PC-3 (cell line): ENCODE results near the gene DRGX. TPM values are rescaled to one million over a fixed set of nuclear protein-coding genes. Genes with fewer than 3 reads are reported as not detected.

Experiments
- ATAC-seq: fragments of 200-7000 bp; cut with Tn5 transposase; 2 replicates; pipeline ENCODE4 v1.9.1; 2020; ENCODE audit warnings: mild to moderate bottlenecking, moderate library complexity
- BruUV-seq: library from RNA; stranded (reverse); fragments of 400-500 nt; replicated peaks from 2 replicates; lab custom pipeline; 2021; lab: Mats Ljungman, UMichigan
- CTCF ChIA-PET: fragments of 300-600 bp; sonication (Branson Sonifier 250); formaldehyde crosslinking; loops from one replicate; lab custom pipeline; 2022; ENCODE audit warnings: antibody characterized with exemption; lab: Charles Lee
- POLR2A ChIA-PET: fragments of 300-600 bp; sonication (Branson Sonifier 250); formaldehyde crosslinking; loops from one replicate; lab custom pipeline; 2022; ENCODE audit warnings: antibody characterized with exemption; ENCODE audit not compliant: unreplicated experiment; lab: Charles Lee
- DNase-seq: peaks from one replicate; pipeline ENCODE4 v3.0.0-alpha.2; 2015
- H2AFZ ChIP-seq: fragments of 300-600 bp; sonication (generic); 2 replicates; pipeline ENCODE4 v1.6.0; 2016; ENCODE audit warnings: antibody characterized with exemption, low read length
- H3F3A ChIP-seq: fragments of 300-600 bp; sonication (generic); one replicate; pipeline ENCODE4 v1.6.0; 2017; ENCODE audit warnings: antibody characterized with exemption, low read length, control low read depth, mild to moderate bottlenecking; ENCODE audit not compliant: unreplicated experiment
- H3K27ac ChIP-seq: fragments of 300-600 bp; sonication (generic); 2 replicates; pipeline ENCODE4 v1.5.1; 2016; ENCODE audit warnings: mild to moderate bottlenecking, low read length
- H3K27me3 ChIP-seq: fragments of 300-600 bp; sonication (generic); 2 replicates; pipeline ENCODE4 v1.6.1; 2016; ENCODE audit warnings: low read length, mixed read lengths
- H3K36me3 ChIP-seq: fragments of 300-600 bp; sonication (generic); 2 replicates; pipeline ENCODE4 v1.6.1; 2016; ENCODE audit warnings: low read depth, mixed run types, low read length, mixed read lengths
- H3K4me1 ChIP-seq: fragments of 300-600 bp; sonication (generic); 2 replicates; pipeline ENCODE4 v1.5.1; 2016; ENCODE audit warnings: low read length; ENCODE audit not compliant: insufficient read depth
- H3K4me2 ChIP-seq: fragments of 300-600 bp; sonication (generic); 2 replicates; pipeline ENCODE4 v1.6.0; 2016; ENCODE audit warnings: low read length
- H3K4me3 ChIP-seq: fragments of 300-600 bp; sonication (generic); 2 replicates; pipeline ENCODE4 v1.5.1; 2016; ENCODE audit warnings: mild to moderate bottlenecking, low read length, mixed read lengths
- H3K79me2 ChIP-seq: fragments of 300-600 bp; sonication (generic); 2 replicates; pipeline ENCODE4 v1.6.1; 2017; ENCODE audit warnings: low read length, mixed read lengths
- H3K9ac ChIP-seq: fragments of 300-600 bp; sonication (generic); 2 replicates; pipeline ENCODE4 v1.6.0; 2016; ENCODE audit warnings: mild to moderate bottlenecking, low read length
- H3K9me2 ChIP-seq: fragments of 300-600 bp; sonication (generic); replicated peaks from 2 replicates; pipeline ENCODE4 v1.6.1; 2016; ENCODE audit warnings: mixed run types, low read length, mixed read lengths
- H3K9me3 ChIP-seq: fragments of 300-600 bp; sonication (generic); 2 replicates; pipeline ENCODE4 v1.6.1; 2016; ENCODE audit warnings: low read length, mixed read lengths
- H4K20me1 ChIP-seq: fragments of 300-600 bp; sonication (generic); 2 replicates; pipeline ENCODE4 v1.6.1; 2016; ENCODE audit warnings: low read length, mixed read lengths
- EZH2 ChIP-seq: fragments of 300-600 bp; sonication (generic); IDR thresholded peaks from one replicate; pipeline ENCODE4 v1.6.1; 2017; ENCODE audit warnings: antibody characterized with exemption, mild to moderate bottlenecking, low read length; ENCODE audit not compliant: unreplicated experiment
- EZH2phosphoT487 ChIP-seq: fragments of 300-600 bp; sonication (generic); IDR thresholded peaks from 2 replicates; pipeline ENCODE4 v1.6.1; 2018; ENCODE audit warnings: mild to moderate bottlenecking, antibody characterized with exemption, low read length, borderline replicate concordance
- intact Hi-C: fragments of 100-400 bp; cut with micrococcal nuclease; formaldehyde crosslinking; loops from 2 replicates; pipeline ENCODE4 v1.9.0; 2023
- total RNA-seq: library from RNA; depleted of rRNA; stranded (reverse); fragments of >200 nt; gene quantifications from 2 replicates; pipeline ENCODE4 v1.2.3, GENCODE V29; 2014
- TF ChIP-seq, protein P1 (sequence below): fragments of 300-600 bp; sonication (generic); conservative IDR thresholded peaks from 2 replicates; pipeline ENCODE4 v1.5.1; 2017; ENCODE audit warnings: antibody characterized with exemption, low read depth, mild to moderate bottlenecking, low read length

DRGX gene
- total RNA-seq, 1 experiment from 2014 or later: 0.33 TPM

DNA sequence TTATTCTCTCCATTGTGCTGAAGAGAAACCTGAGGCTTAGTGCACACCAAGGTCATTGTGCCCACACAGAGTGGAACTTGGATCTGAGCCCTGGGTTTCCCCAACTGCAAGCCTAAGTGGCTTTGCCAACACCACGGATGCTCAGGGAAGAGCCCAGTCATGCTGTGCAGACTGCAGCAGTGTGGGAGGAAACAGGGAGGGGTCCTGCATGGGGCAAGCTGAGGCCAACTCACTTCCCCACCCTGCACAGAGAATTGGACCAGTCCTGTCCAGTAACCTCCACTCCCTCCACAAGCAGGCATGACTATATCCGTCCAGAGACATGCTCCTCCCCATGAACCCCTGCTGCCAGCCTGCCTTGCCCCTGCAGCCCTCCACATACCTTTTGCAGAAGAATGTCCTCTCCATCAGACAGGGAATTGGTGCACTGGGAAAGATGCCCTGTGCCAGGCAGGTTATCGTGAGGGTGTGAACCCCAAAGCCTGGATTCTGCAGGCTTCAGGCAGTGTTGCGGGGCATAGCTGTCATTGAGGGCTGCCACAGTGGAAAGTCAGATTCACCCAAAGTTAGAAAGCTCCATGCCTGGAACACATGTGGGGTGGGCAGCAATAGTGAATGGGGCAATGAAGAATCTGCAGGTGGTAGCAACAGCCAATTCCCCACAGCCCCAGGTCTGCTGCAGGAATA, 44.9 kb downstream of the DRGX start:
- ATAC-seq: peak; percentile 9; the same call in 1 of the 2 replicates
- TF ChIP-seq, protein P1, sequence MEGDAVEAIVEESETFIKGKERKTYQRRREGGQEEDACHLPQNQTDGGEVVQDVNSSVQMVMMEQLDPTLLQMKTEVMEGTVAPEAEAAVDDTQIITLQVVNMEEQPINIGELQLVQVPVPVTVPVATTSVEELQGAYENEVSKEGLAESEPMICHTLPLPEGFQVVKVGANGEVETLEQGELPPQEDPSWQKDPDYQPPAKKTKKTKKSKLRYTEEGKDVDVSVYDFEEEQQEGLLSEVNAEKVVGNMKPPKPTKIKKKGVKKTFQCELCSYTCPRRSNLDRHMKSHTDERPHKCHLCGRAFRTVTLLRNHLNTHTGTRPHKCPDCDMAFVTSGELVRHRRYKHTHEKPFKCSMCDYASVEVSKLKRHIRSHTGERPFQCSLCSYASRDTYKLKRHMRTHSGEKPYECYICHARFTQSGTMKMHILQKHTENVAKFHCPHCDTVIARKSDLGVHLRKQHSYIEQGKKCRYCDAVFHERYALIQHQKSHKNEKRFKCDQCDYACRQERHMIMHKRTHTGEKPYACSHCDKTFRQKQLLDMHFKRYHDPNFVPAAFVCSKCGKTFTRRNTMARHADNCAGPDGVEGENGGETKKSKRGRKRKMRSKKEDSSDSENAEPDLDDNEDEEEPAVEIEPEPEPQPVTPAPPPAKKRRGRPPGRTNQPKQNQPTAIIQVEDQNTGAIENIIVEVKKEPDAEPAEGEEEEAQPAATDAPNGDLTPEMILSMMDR: no peak
- TF ChIP-seq EZH2phosphoT487: no peak
- TF ChIP-seq EZH2: no peak
- no peak for DNase-seq

DNA sequence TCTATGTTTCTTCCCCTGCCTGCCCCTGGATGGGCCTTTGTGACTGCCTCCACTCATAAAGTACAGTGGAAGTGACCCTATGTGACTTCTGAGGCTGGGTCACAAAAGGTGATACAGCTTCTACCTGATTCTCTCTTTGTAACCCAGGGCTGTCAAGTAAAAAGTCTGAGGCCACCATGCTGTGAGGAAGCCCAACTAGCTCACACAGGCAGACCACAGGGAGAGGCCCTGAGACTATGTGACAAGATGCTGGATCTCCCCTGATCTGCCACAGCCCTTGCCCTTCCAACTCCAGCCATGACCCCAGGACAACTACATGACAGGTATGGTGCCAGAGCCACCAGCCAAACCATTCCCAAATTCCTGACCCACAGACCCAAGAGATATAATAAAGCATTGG, 45.8 kb downstream of the DRGX start:
- 0 out of 2 replicates have a peak, but pooled peaks cover 5% of the 10 kb centered on the region for H3K27me3 ChIP-seq
- H3K9me3 ChIP-seq: no peaks in the 10 kb centered on the region
- intact Hi-C loops: no loop called here
- H4K20me1 ChIP-seq: no peaks in the 10 kb centered on the region
- no peak for ATAC-seq
- no peak overlapping the region for H3K4me2 ChIP-seq
- no peak overlapping the region for H3K27ac ChIP-seq
- POLR2A ChIA-PET: no interaction called here
- peaks cover 13% of the 10 kb centered on the region for H3K4me1 ChIP-seq
- H3K9ac ChIP-seq: no peak overlapping the region
- H2AFZ ChIP-seq: no peak overlapping the region
- no peaks in the 10 kb centered on the region for H3F3A ChIP-seq
- no peaks in the 10 kb centered on the region for H3K79me2 ChIP-seq
- CTCF ChIA-PET: no interaction called here
- no peak overlapping the region for H3K4me3 ChIP-seq
- BruUV-seq: no TSS peak
- no peaks in the 10 kb centered on the region for H3K36me3 ChIP-seq
- no peak for TF ChIP-seq EZH2phosphoT487
- TF ChIP-seq, protein P1: no peak
- no peak for TF ChIP-seq EZH2
- DNase-seq: no peak
- H3K9me2 ChIP-seq: no peaks in the 10 kb centered on the region

More for the DNA sequence above, 44.9 kb downstream of the DRGX start:
- no peaks in the 10 kb centered on the region for H3K79me2 ChIP-seq
- no peaks in the 10 kb centered on the region for H3K36me3 ChIP-seq
- ChIA-PET CTCF (no interaction called here), POLR2A (no interaction called here)
- H2AFZ ChIP-seq: no peak overlapping the region
- 0 out of 2 replicates have a peak, but pooled peaks cover 4% of the 10 kb centered on the region for H3K27me3 ChIP-seq
- intact Hi-C loops: no loop called here
- no peak overlapping the region for H3K4me2 ChIP-seq
- H3K4me1 ChIP-seq: peaks cover 13% of the 10 kb centered on the region
- H4K20me1 ChIP-seq: no peaks in the 10 kb centered on the region
- no peaks in the 10 kb centered on the region for H3K9me2 ChIP-seq
- no peak overlapping the region for H3K4me3 ChIP-seq
- no TSS peak for BruUV-seq
- no peaks in the 10 kb centered on the region for H3K9me3 ChIP-seq
- H3K27ac ChIP-seq: no peak overlapping the region
- H3K9ac ChIP-seq: no peak overlapping the region
- H3F3A ChIP-seq: no peaks in the 10 kb centered on the region

DNA sequence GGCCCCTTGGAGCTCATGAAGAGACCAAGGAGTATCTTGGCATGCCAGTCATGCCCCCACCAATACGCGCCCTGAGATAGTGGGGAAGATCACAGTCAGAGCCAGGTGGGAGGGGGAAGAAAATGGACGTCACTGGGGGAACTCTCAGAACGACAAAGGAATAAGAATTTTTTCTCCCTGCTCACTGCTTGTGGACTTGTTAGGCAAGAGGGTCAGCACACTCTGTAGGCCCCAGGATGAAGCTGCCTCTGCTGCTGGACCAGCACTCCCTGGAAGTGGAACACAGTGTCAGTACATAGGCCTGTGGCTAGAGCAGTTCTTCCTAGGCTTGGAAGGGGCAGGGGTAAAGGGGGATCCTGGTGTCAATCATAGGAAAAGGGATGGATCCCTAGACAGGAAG, 46.5 kb downstream of the DRGX start:
- H3K27ac ChIP-seq: no peak overlapping the region
- ATAC-seq: no peak
- BruUV-seq: no TSS peak
- peaks cover 9% of the 10 kb centered on the region; the same call in 1 of the 2 replicates for H3K27me3 ChIP-seq
- no peak overlapping the region for H3K4me2 ChIP-seq
- H3K9me2 ChIP-seq: no peaks in the 10 kb centered on the region
- no peak for TF ChIP-seq EZH2phosphoT487
- TF ChIP-seq, protein P1: no peak
- DNase-seq: no peak
- H2AFZ ChIP-seq: no peak overlapping the region
- ChIA-PET CTCF (no interaction called here), POLR2A (no interaction called here)
- intact Hi-C loops: no loop called here
- H3K9me3 ChIP-seq: no peaks in the 10 kb centered on the region
- H3K4me1 ChIP-seq: peaks cover 13% of the 10 kb centered on the region
- H3K4me3 ChIP-seq: no peak overlapping the region
- H3K36me3 ChIP-seq: no peaks in the 10 kb centered on the region
- no peaks in the 10 kb centered on the region for H4K20me1 ChIP-seq
- H3F3A ChIP-seq: no peaks in the 10 kb centered on the region
- H3K79me2 ChIP-seq: no peaks in the 10 kb centered on the region
- H3K9ac ChIP-seq: no peak overlapping the region
